Measurements from ENCODE around the gene DHRS7C.

The DHRS7C gene, protein sequence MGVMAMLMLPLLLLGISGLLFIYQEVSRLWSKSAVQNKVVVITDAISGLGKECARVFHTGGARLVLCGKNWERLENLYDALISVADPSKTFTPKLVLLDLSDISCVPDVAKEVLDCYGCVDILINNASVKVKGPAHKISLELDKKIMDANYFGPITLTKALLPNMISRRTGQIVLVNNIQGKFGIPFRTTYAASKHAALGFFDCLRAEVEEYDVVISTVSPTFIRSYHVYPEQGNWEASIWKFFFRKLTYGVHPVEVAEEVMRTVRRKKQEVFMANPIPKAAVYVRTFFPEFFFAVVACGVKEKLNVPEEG

DNA sequence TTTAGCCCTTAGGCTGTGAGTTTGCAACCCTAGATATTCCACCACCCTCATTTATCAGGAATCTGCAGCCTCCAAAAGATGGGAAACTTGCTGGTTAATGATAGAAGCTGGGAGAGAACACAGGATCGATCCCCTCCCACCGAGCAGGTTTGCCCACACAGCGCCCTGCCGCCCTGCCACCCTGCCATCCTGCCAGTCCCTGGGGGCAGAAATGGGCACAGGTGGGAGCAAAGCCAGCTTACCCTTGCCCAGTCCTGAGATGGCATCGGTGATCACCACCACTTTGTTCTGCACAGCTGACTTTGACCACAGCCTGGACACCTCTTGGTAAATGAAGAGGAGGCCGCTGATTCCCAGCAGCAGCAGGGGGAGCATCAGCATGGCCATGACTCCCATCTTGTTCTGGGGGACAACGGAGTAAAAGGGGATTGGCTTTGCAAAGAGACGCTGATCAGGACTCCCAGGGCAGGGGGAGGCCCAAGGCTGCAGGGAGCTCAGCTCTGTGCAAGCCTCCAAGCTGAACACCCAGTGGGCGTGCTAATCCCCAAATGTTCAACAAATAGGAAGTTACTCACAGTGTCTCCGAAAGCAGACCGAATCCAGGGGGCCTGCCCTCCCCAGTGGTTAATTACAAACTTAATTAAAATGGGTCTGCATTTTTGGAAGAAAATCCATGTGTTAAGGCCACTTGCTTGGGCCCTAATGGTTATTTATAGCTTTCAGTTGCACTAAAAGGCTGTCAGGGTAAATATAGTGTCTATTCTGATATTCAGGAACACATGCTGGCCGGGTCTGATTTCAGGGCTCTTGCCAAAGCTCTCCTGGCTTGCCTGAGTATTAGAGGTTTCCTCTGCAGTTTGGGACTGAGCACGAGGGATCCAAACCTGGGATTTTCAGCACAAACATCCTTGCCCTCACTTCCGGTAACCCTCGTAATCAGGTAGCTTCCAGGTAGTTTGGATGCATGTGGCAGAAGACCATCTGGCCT is at the start of gene DHRS7C:
Gene DHRS7C (minus strand): TSS at position 704 of the 988 bp plus-strand sequence. CDS start 308 bp downstream, at position 396.
- Histone ChIP-seq H3K9me3 (ENCODE audit: control insufficient read depth in 1 of 2, low read length in 2 of 2) (no peaks in the 10 kb centered on the region), H3K27ac (ENCODE audit: low read depth, low read length) (no peak within 1 kb of the TSS), H3K27me3 (ENCODE audit: control insufficient read depth in 1 of 2, insufficient read depth in 2 of 2, low read length in 2 of 2) (no peaks in the 10 kb centered on the region), H3K4me1 (ENCODE audit: control insufficient read depth in 1 of 2, insufficient read depth in 2 of 2, low read length in 2 of 2) (no peaks in the 10 kb centered on the region), H3K4me3 (ENCODE audit: low read depth in 1 of 2, low read length in 2 of 2) (no peak within 1 kb of the TSS), H3K36me3 (ENCODE audit: control insufficient read depth in 1 of 2, insufficient read depth in 2 of 2, low read length in 2 of 2) (no peaks in the 10 kb centered on the region), H3K9ac (ENCODE audit: low read depth in 1 of 2, low read length in 2 of 2) (no peak within 1 kb of the TSS)

GRCh38 chr17:9839433-9839832 is 48.0 kb upstream of the DHRS7C start:
- Histone ChIP-seq H3K27me3 (ENCODE audit: control insufficient read depth in 1 of 2, insufficient read depth in 2 of 2, low read length in 2 of 2) (no peaks in the 10 kb centered on the region), H3K27ac (ENCODE audit: low read depth, low read length) (no peak overlapping the region), H3K9me3 (ENCODE audit: control insufficient read depth in 1 of 2, low read length in 2 of 2) (no peaks in the 10 kb centered on the region), H3K4me3 (ENCODE audit: low read depth in 1 of 2, low read length in 2 of 2) (no peak overlapping the region), H3K4me1 (ENCODE audit: control insufficient read depth in 1 of 2, insufficient read depth in 2 of 2, low read length in 2 of 2) (peaks cover 0 to 6% of the 10 kb centered on the region in 2 donors), H3K36me3 (ENCODE audit: control insufficient read depth in 1 of 2, insufficient read depth in 2 of 2, low read length in 2 of 2) (no peaks in the 10 kb centered on the region), H3K9ac (ENCODE audit: low read depth in 1 of 2, low read length in 2 of 2) (no peak overlapping the region)

- Histone ChIP-seq H3K36me3 (ENCODE audit: control insufficient read depth in 1 of 2, insufficient read depth in 2 of 2, low read length in 2 of 2) (no peaks in the 10 kb centered on the region), H3K9ac (ENCODE audit: low read depth in 1 of 2, low read length in 2 of 2) (no peak overlapping the region), H3K27me3 (ENCODE audit: control insufficient read depth in 1 of 2, insufficient read depth in 2 of 2, low read length in 2 of 2) (no peaks in the 10 kb centered on the region), H3K4me3 (ENCODE audit: low read depth in 1 of 2, low read length in 2 of 2) (no peak overlapping the region), H3K9me3 (ENCODE audit: control insufficient read depth in 1 of 2, low read length in 2 of 2) (no peaks in the 10 kb centered on the region), H3K27ac (ENCODE audit: low read depth, low read length) (no peak overlapping the region), H3K4me1 (ENCODE audit: control insufficient read depth in 1 of 2, insufficient read depth in 2 of 2, low read length in 2 of 2) (peaks cover 0 to 6% of the 10 kb centered on the region in 2 donors)
These were observed 46.4 kb upstream of the DHRS7C start for GRCh38 chr17:9837551-9838471.

GRCh38 chr17:9833922-9834321 is 42.5 kb upstream of the DHRS7C start:
- Histone ChIP-seq H3K36me3 (ENCODE audit: control insufficient read depth in 1 of 2, insufficient read depth in 2 of 2, low read length in 2 of 2) (no peaks in the 10 kb centered on the region), H3K9me3 (ENCODE audit: control insufficient read depth in 1 of 2, low read length in 2 of 2) (no peaks in the 10 kb centered on the region), H3K9ac (ENCODE audit: low read depth in 1 of 2, low read length in 2 of 2) (no peak overlapping the region), H3K4me1 (ENCODE audit: control insufficient read depth in 1 of 2, insufficient read depth in 2 of 2, low read length in 2 of 2) (peaks cover 0 to 6% of the 10 kb centered on the region in 2 donors), H3K27ac (ENCODE audit: low read depth, low read length) (no peak overlapping the region), H3K27me3 (ENCODE audit: control insufficient read depth in 1 of 2, insufficient read depth in 2 of 2, low read length in 2 of 2) (no peaks in the 10 kb centered on the region), H3K4me3 (ENCODE audit: low read depth in 1 of 2, low read length in 2 of 2) (no peak overlapping the region)

GRCh38 chr17:9830711-9831110 is 39.3 kb upstream of the DHRS7C start:
- H3K9me3 ChIP-seq (ENCODE audit: control insufficient read depth in 1 of 2, low read length in 2 of 2): no peaks in the 10 kb centered on the region
- H3K4me1 ChIP-seq (ENCODE audit: control insufficient read depth in 1 of 2, insufficient read depth in 2 of 2, low read length in 2 of 2): peaks cover 0 to 6% of the 10 kb centered on the region in 2 donors
- H3K9ac ChIP-seq (ENCODE audit: low read depth in 1 of 2, low read length in 2 of 2): no peak overlapping the region
- no peak overlapping the region for H3K27ac ChIP-seq (ENCODE audit: low read depth, low read length)
- H3K36me3 ChIP-seq (ENCODE audit: control insufficient read depth in 1 of 2, insufficient read depth in 2 of 2, low read length in 2 of 2): no peaks in the 10 kb centered on the region
- no peak overlapping the region for H3K4me3 ChIP-seq (ENCODE audit: low read depth in 1 of 2, low read length in 2 of 2)
- H3K27me3 ChIP-seq (ENCODE audit: control insufficient read depth in 1 of 2, insufficient read depth in 2 of 2, low read length in 2 of 2): no peaks in the 10 kb centered on the region

DNA sequence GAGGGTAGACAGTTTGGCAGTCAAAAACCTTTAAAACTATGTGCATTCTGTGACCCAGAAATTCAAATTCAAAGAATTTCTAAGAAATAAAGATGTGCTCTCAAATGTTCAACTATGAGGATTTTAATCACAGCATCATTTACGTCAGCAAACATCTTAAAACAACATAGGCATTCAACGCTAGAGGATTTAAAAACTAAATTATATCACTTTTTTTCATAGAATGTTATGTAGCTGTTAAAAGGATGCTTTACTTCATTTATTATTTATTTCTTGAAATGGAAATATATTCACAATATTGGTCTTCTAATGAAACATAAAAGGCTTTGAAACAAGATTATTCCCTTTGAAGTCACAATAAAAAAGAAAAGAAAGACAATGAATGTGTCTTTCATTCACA is 38.0 kb upstream of the DHRS7C start:
- H3K4me1 ChIP-seq (ENCODE audit: control insufficient read depth in 1 of 2, insufficient read depth in 2 of 2, low read length in 2 of 2): peaks cover 0 to 6% of the 10 kb centered on the region in 2 donors
- H3K36me3 ChIP-seq (ENCODE audit: control insufficient read depth in 1 of 2, insufficient read depth in 2 of 2, low read length in 2 of 2): no peaks in the 10 kb centered on the region
- H3K9ac ChIP-seq (ENCODE audit: low read depth in 1 of 2, low read length in 2 of 2): no peak overlapping the region
- H3K4me3 ChIP-seq (ENCODE audit: low read depth in 1 of 2, low read length in 2 of 2): no peak overlapping the region
- H3K9me3 ChIP-seq (ENCODE audit: control insufficient read depth in 1 of 2, low read length in 2 of 2): no peaks in the 10 kb centered on the region
- no peaks in the 10 kb centered on the region for H3K27me3 ChIP-seq (ENCODE audit: control insufficient read depth in 1 of 2, insufficient read depth in 2 of 2, low read length in 2 of 2)
- H3K27ac ChIP-seq (ENCODE audit: low read depth, low read length): no peak overlapping the region

- H3K9ac ChIP-seq (ENCODE audit: low read depth in 1 of 2, low read length in 2 of 2): no peak overlapping the region
- H3K27me3 ChIP-seq (ENCODE audit: control insufficient read depth in 1 of 2, insufficient read depth in 2 of 2, low read length in 2 of 2): no peaks in the 10 kb centered on the region
- H3K4me3 ChIP-seq (ENCODE audit: low read depth in 1 of 2, low read length in 2 of 2): no peak overlapping the region
- H3K9me3 ChIP-seq (ENCODE audit: control insufficient read depth in 1 of 2, low read length in 2 of 2): no peaks in the 10 kb centered on the region
- H3K36me3 ChIP-seq (ENCODE audit: control insufficient read depth in 1 of 2, insufficient read depth in 2 of 2, low read length in 2 of 2): no peaks in the 10 kb centered on the region
- H3K4me1 ChIP-seq (ENCODE audit: control insufficient read depth in 1 of 2, insufficient read depth in 2 of 2, low read length in 2 of 2): peaks cover 0 to 6% of the 10 kb centered on the region in 2 donors
- no peak overlapping the region for H3K27ac ChIP-seq (ENCODE audit: low read depth, low read length)
These were observed 37.2 kb upstream of the DHRS7C start for GRCh38 chr17:9828296-9829295.

DNA sequence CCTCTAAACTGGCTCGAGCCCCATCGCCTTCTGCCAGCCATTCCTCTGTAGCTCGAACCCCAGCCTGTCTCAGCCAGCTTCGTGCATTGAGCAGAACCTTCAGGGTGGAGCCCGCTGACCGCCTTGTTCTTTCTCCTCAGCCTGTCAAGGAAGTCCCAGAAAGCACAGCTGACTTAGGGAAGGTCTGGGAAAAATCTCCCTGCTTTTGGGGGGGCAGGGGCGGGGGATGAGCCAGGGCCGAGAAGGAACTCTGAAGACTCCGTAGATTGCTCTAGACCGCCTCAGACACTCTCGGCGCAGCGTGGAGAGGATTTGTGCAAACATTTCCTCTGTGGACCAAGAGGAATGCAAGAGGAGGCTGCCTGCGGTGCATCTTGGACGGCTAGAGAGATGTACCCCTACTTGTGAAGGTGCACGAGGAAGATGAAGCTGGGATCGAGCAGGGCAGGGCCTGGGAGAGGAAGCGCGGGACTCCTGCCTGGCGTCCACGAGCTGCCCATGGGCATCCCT is 34.3 kb upstream of the DHRS7C start, which contains the start of gene GLP2R:
Gene GLP2R (plus strand): TSS at position 284 of the 510 bp plus-strand sequence. CDS start 140 bp downstream, at position 424.
- H3K36me3 ChIP-seq (ENCODE audit: control insufficient read depth in 1 of 2, insufficient read depth in 2 of 2, low read length in 2 of 2): no peaks in the 10 kb centered on the region
- no peaks in the 10 kb centered on the region for H3K4me1 ChIP-seq (ENCODE audit: control insufficient read depth in 1 of 2, insufficient read depth in 2 of 2, low read length in 2 of 2)
- no peaks in the 10 kb centered on the region for H3K27me3 ChIP-seq (ENCODE audit: control insufficient read depth in 1 of 2, insufficient read depth in 2 of 2, low read length in 2 of 2)
- no peak within 1 kb of the TSS for H3K27ac ChIP-seq (ENCODE audit: low read depth, low read length)
- peak within 1 kb of the TSS; percentile 24 to 43 for H3K4me3 ChIP-seq (ENCODE audit: low read depth in 1 of 2, low read length in 2 of 2)
- H3K9me3 ChIP-seq (ENCODE audit: control insufficient read depth in 1 of 2, low read length in 2 of 2): no peaks in the 10 kb centered on the region
- no peak within 1 kb of the TSS for H3K9ac ChIP-seq (ENCODE audit: low read depth in 1 of 2, low read length in 2 of 2)

All from duodenal mucosa (tissue), 2 donors.